SK-N-SH (cell line): Measurements from ENCODE around the gene AFF3.

ENCODE experiments used
- CHD2 ChIP-seq: fragments of 150-350 bp; IDR thresholded peaks from 2 replicates; pipeline ENCODE4 v1.6.1; 2018; ENCODE audit warnings: low read length; ENCODE audit not compliant: partially characterized antibody
- CTCF ChIP-seq: fragments of 200-600 bp; sonication (generic); IDR thresholded peaks from 2 replicates; pipeline ENCODE4 v1.6.1; 2017; ENCODE audit warnings: antibody characterized with exemption, mild to moderate bottlenecking, moderate library complexity
- EP300 ChIP-seq, 2 experiments: IDR thresholded peaks; 2 replicates each; pipeline versions ENCODE4 v1.4.0 to v1.6.1; 2012; ENCODE audit warnings: borderline replicate concordance in 1 of 2, low read depth in 1 of 2, low read length in 1 of 2
- NRF1 ChIP-seq: IDR thresholded peaks from 2 replicates; pipeline ENCODE4 v1.6.1; 2012; ENCODE audit warnings: low read depth, mild to moderate bottlenecking, low read length
- SIN3A ChIP-seq: IDR thresholded peaks from 2 replicates; pipeline ENCODE4 v1.6.1; 2012; ENCODE audit warnings: low read depth, mild to moderate bottlenecking, low read length, moderate library complexity, borderline replicate concordance
- SMC3 ChIP-seq: IDR thresholded peaks from 2 replicates; pipeline ENCODE4 v1.6.1; 2012; ENCODE audit warnings: low read depth, low read length, improper control_type of control experiment
- YY1 ChIP-seq: IDR thresholded peaks from 2 replicates; pipeline ENCODE4 v1.4.0; 2012; ENCODE audit warnings: low read depth, mild to moderate bottlenecking
- TF ChIP-seq, protein P1 (sequence below): IDR thresholded peaks from 2 replicates; pipeline ENCODE4 v1.6.1; 2012; ENCODE audit warnings: mild to moderate bottlenecking, low read depth, low read length, moderate library complexity
- TF ChIP-seq, protein P2 (sequence below): IDR thresholded peaks from 2 replicates; pipeline ENCODE4 v1.4.0; 2012; ENCODE audit warnings: low read depth

DNA sequence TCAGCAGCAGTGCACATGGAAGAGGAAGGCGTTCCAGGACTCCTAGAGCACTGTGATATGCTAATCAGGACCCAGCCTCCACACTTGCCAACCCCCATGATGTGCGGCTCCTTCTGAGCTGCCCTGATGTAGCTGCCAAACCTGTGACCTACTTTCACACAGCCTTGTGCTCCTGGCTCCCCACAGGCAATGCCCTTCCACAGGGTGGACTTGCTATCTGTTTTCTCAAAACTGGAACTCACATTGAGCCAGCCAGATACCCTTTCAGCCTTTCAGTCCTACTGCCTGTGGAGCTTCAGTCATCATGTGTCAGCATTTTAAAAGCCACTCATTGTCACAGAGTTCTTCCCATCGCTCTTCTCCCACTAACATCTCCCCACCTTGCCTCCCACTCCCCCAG, 181.6 kb downstream of the AFF3 start:
- TF ChIP-seq CTCF, result no peak
- TF ChIP-seq EP300 (IDR thresholded peaks at IDR 0.05; ENCODE audit: borderline replicate concordance in 1 of 2, low read depth in 1 of 2, low read length in 1 of 2), result no peak
- no peak for TF ChIP-seq SMC3
- no peak for TF ChIP-seq CHD2
- TF ChIP-seq, protein P1, sequence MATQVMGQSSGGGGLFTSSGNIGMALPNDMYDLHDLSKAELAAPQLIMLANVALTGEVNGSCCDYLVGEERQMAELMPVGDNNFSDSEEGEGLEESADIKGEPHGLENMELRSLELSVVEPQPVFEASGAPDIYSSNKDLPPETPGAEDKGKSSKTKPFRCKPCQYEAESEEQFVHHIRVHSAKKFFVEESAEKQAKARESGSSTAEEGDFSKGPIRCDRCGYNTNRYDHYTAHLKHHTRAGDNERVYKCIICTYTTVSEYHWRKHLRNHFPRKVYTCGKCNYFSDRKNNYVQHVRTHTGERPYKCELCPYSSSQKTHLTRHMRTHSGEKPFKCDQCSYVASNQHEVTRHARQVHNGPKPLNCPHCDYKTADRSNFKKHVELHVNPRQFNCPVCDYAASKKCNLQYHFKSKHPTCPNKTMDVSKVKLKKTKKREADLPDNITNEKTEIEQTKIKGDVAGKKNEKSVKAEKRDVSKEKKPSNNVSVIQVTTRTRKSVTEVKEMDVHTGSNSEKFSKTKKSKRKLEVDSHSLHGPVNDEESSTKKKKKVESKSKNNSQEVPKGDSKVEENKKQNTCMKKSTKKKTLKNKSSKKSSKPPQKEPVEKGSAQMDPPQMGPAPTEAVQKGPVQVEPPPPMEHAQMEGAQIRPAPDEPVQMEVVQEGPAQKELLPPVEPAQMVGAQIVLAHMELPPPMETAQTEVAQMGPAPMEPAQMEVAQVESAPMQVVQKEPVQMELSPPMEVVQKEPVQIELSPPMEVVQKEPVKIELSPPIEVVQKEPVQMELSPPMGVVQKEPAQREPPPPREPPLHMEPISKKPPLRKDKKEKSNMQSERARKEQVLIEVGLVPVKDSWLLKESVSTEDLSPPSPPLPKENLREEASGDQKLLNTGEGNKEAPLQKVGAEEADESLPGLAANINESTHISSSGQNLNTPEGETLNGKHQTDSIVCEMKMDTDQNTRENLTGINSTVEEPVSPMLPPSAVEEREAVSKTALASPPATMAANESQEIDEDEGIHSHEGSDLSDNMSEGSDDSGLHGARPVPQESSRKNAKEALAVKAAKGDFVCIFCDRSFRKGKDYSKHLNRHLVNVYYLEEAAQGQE, result no peak
- TF ChIP-seq, protein P2, sequence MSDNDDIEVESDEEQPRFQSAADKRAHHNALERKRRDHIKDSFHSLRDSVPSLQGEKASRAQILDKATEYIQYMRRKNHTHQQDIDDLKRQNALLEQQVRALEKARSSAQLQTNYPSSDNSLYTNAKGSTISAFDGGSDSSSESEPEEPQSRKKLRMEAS, result no peak
- TF ChIP-seq NRF1, result no peak
- no peak for TF ChIP-seq YY1
- no peak for TF ChIP-seq SIN3A
